Mammary epithelial cell (primary cell): ENCODE measurements around the gene GGCT.

Experiments
- EZH2 ChIP-seq: IDR thresholded peaks from 2 replicates; pipeline ENCODE4 v1.6.1; 2012; ENCODE audit warnings: low read length, inconsistent platforms, borderline replicate concordance
- TF ChIP-seq, protein P1 (sequence below), 2 donors: IDR thresholded peaks in 1 of 2; conservative IDR thresholded peaks in 1 of 2; 2 replicates each; pipeline ENCODE4 v1.5.1; 2011 to 2012; ENCODE audit warnings: inconsistent platforms in 2 of 2, low read length in 2 of 2, mild to moderate bottlenecking in 2 of 2, control low read depth in 1 of 2, low read depth in 1 of 2; ENCODE audit not compliant: insufficient read depth in 1 of 2; ENCODE audit errors: extremely low read depth in 1 of 2

DNA sequence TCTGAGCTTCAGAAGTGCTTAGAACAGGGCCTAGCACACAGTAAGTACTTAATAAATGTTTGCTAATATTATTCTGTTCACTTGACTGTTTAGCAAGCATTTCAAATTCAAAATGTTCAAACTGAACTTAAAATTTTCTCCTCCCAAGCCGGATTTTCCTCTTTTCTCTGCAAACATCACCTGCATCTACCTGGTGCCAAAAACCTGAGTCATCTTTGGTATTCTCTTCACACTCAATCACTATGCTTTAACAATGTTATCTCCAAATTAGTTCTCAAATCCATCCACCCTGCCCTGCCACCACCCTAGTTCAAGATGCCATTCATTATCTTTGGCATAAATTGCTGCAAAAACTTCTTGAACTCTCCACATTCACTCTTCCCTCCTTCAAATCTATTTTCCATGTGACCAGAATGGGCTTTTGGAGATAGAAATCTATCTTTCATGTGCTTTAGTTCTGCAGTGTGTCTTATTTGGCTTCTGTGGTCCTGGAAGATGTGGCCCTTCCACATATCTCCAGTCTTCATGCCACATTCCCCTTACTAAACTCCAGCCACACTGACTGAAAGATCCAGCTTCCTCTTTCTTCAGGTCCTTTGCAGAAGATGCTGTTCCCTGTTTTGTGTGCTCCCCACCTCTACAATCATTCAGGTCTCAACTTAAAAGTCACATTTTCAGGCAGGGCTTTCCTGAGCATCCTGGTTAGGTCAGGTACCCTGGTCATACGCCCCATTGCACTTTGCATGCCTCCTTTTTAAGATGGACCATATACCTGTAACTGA lies 2.0 kb downstream of the GGCT start:
- TF ChIP-seq, protein P1, sequence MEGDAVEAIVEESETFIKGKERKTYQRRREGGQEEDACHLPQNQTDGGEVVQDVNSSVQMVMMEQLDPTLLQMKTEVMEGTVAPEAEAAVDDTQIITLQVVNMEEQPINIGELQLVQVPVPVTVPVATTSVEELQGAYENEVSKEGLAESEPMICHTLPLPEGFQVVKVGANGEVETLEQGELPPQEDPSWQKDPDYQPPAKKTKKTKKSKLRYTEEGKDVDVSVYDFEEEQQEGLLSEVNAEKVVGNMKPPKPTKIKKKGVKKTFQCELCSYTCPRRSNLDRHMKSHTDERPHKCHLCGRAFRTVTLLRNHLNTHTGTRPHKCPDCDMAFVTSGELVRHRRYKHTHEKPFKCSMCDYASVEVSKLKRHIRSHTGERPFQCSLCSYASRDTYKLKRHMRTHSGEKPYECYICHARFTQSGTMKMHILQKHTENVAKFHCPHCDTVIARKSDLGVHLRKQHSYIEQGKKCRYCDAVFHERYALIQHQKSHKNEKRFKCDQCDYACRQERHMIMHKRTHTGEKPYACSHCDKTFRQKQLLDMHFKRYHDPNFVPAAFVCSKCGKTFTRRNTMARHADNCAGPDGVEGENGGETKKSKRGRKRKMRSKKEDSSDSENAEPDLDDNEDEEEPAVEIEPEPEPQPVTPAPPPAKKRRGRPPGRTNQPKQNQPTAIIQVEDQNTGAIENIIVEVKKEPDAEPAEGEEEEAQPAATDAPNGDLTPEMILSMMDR (conservative IDR thresholded peaks at IDR 0.05 in 1 of 2, IDR thresholded peaks at IDR 0.05 in 1 of 2; ENCODE audit: extremely low read depth in 1 of 2, insufficient read depth in 1 of 2, low read depth in 1 of 2, low read length in 2 of 2), result no peak
- TF ChIP-seq EZH2, result no peak
